COLO829 (cell line): ENCODE measurements around the gene SIGLEC6.

ENCODE experiments used
- DNase-seq: peaks from one replicate; pipeline ENCODE4 v3.0.0; 2012; ENCODE audit warnings: low spot score

The SIGLEC6 gene

DNA sequence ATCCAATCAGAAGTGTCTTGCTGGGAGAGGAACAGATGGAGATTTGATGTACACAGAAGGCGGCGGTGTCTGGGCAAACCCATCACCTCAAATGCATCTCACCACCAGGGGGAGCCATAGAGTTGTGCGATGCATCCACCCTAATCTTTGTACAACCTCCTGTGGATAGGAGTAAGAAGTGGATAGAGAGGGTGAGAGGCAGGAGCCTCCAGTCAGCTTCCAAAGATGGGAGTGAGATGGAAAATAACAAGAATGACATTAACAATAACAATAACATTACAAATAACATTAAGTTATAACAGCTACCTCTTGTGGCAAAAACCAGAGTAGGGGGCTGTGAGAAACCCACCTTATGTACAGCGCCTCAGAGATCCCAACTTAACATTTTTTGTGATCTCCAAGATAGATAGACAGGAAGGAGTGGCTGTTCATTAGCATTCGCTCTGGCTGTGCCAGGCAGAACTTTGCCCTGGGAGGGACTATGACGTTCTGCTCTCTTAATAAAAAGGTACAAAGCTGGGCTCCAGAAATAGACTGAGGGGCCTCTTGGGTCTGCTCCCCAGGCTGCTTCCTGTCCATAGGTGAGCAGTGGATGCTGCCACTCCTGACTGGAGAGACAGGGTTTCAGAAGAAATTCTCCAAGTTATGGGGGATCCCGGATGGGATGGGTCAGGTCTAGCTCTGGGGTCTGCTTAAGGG lies 58.3 kb downstream of the SIGLEC6 start:
- peak; percentile 41 for DNase-seq

DNA sequence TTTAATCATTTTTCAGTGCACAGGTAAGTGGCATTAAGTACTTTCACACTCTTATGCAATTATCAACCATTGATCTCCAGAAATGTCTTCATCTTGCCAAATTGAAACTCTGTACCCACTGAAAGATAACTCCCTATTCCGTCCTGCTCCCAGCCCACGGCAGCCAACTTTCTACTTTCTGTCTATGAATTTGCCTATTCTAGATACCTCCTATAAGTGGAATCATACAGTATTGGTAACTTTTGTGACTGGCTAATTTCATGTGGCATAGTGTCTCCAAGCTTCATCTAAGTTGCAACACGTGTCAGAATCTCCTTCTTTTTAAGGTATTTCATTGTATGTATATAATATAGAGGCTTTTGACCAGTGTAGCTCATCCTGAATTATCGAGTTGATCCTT lies 58.9 kb downstream of the SIGLEC6 start:
- DNase-seq = no peak

- no peak for DNase-seq
Measured at GRCh38 chr19:51471527-51471926, 59.9 kb downstream of the SIGLEC6 start.

DNA sequence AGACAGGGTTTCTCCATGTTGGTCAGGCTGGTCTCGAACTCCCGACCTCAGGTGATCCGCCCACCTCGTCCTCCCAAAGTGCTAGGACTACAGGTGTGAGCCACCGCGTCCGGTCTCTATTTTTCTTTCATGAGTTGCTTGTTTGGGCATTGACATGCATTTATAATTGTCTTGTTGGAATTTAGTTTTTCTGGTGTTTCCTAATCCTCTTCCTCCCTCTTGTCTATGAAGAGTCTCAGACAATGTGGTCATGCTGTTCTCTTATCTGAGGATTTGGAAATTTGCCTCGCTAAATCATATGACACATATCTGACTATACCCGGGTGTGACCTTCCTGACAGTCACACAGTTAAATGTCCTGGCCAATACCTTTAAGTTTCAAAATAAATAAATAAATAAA lies 60.5 kb downstream of the SIGLEC6 start:
- no peak for DNase-seq

GRCh38 chr19:51469629-51470028 lies 61.8 kb downstream of the SIGLEC6 start:
- no peak for DNase-seq

DNA sequence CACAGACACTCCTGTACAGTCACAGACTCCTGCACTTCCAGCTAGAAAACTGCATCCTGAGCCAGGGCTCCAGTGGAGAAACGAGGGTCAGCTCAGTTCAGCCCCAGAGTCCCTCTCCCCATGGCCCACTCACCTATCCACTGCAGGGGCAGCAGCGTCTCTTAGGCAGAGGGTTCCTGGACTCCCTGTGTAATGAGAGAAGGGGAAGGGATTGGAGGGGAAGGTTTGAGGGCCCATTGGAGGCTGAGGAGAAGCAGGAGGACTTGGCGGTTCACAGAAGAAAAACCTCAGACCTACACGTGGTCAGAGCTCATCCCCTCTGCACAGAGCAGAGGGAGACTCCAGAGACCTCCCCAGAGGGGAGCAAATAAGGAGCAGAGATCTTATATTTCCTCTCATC lies 62.3 kb downstream of the SIGLEC6 start:
- no peak for DNase-seq

DNA sequence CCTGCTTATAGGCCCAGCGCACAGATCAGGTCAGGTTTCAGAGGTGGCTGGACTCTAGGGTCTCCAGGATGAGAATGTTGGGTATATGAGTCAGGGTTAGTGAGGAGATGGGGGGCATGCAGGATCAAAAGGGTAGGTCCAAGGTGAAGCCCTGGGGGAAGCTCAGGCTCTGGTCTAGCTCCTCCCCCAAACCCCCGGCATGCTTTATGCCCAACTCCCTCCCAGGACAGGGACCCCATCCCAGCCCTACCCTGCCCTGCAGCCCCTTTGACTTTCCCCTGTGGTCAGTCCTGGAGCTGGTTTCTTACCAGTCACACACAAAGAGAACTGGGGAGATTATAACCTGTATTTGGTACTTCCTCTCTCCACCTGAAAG lies 62.9 kb downstream of the SIGLEC6 start:
- no peak for DNase-seq

DNA sequence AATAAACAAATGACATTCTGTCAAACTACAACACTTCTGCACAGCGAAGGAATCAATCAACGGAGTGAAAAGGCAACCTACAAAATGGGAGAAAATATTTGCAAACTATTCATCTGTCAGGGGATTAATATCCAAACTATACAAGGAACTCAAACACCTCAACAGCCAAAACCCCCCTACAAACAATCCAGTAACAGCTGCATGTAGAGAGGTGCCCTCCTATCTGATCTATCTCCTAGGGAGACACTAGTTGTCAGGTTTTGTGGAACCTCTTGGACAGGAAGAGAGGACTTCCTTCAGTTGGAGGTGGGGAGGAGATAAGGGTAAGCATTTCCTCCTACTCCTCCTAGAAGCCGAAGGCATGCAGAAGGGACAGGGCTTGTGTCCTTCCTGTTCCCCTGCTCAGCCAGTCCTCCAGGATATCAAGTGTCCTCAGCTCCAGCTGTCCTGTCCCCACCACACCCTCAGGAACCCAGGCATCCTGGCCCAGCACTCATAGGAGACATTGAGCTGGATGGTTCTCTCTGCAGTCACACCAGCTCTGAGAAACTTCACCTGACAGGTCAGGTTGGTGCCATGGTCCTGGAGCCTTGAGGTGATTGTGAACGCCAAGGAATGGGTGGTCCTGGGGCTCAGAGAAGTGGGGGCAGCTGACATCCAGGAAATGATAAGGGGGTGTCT lies 63.5 kb downstream of the SIGLEC6 start:
- no peak for DNase-seq
